PC-3 (cell line): Measurements from ENCODE around the gene MRPL27.

ENCODE experiments used
- CTCF ChIP-seq: fragments of 300-600 bp; sonication (generic); conservative IDR thresholded peaks from 2 replicates; pipeline ENCODE4 v1.5.1; 2017; ENCODE audit warnings: antibody characterized with exemption, low read depth, mild to moderate bottlenecking, low read length
- EZH2 ChIP-seq: fragments of 300-600 bp; sonication (generic); IDR thresholded peaks from one replicate; pipeline ENCODE4 v1.6.1; 2017; ENCODE audit warnings: antibody characterized with exemption, mild to moderate bottlenecking, low read length; ENCODE audit not compliant: unreplicated experiment
- EZH2phosphoT487 ChIP-seq: fragments of 300-600 bp; sonication (generic); IDR thresholded peaks from 2 replicates; pipeline ENCODE4 v1.6.1; 2018; ENCODE audit warnings: mild to moderate bottlenecking, antibody characterized with exemption, low read length, borderline replicate concordance

- TF ChIP-seq CTCF (no peak), EZH2 (no peak), EZH2phosphoT487 (no peak)
These were observed 20.7 kb upstream of the MRPL27 start for GRCh38 chr17:50393700-50394099.
